Measurements from ENCODE around the gene SHISA9.

DNA sequence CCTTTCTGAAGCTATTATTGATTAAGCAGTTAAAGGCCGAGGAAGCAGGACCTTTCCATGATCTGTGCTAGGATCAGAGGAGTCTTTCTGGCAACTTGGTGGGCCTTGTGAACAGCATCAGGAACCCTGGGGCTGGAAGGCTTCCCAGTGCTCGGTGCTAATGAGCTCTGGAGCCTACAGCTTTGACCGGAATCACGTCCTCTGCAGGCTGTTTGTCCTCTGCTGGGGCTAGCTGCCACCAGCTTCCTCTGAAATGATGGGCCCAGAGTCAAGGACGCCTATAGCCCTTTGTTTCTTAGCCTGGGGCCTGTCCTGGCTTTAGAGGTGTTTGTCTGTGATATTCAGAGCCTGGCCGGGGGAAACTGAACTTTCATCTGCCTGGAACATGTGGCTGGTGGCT lies 111.6 kb downstream of the SHISA9 start:
- TF ChIP-seq EZH2 (IDR thresholded peaks at IDR 0.05) (no peak), EZH2phosphoT487 (IDR thresholded peaks at IDR 0.05; ENCODE audit: borderline replicate concordance) (no peak), MAX (IDR thresholded peaks at IDR 0.05) (no peak), CTCF (IDR thresholded peaks at IDR 0.05 in 2 of 3, conservative IDR thresholded peaks at IDR 0.05 in 1 of 3; ENCODE audit: borderline replicate concordance in 1 of 3, insufficient read depth in 1 of 3, low read depth in 2 of 3, low read length in 2 of 3) (no peak), ZNF274 (IDR thresholded peaks at IDR 0.05; ENCODE audit: low read depth, low read length) (no peak), POLR2AphosphoS5 (IDR thresholded peaks at IDR 0.05; ENCODE audit: low read depth, low read length) (no peak), SP1 (IDR thresholded peaks at IDR 0.05; ENCODE audit: low read depth) (no peak)
- TF ChIP-seq, protein P1, sequence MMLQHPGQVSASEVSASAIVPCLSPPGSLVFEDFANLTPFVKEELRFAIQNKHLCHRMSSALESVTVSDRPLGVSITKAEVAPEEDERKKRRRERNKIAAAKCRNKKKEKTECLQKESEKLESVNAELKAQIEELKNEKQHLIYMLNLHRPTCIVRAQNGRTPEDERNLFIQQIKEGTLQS (IDR thresholded peaks at IDR 0.05), result no peak
